Endothelial cell of umbilical vein (primary cell): ENCODE measurements around the gene OSBPL10. TPM values are rescaled to one million over a fixed set of nuclear protein-coding genes. Genes with fewer than 3 reads are reported as not detected.

ENCODE experiments used
- BruUV-seq: library from RNA; stranded (reverse); fragments of 400-500 nt; replicated peaks from 2 replicates; lab custom pipeline; 2021; lab: Mats Ljungman, UMichigan
- CTCF ChIA-PET: fragments of 300-600, 350-600 bp; sonication (Branson Sonifier 250); formaldehyde crosslinking; loops from one replicate; lab custom pipeline; 2021; ENCODE audit warnings: antibody characterized with exemption, inconsistent platforms; lab: Charles Lee
- POLR2A ChIA-PET: fragments of 300-600, 350-600 bp; sonication (Branson Sonifier 250); formaldehyde crosslinking; loops from one replicate; lab custom pipeline; 2021; ENCODE audit warnings: antibody characterized with exemption, inconsistent platforms; lab: Charles Lee
- DNase-seq: peaks from one replicate; pipeline ENCODE4 v3.0.0-alpha.2; 2011; ENCODE audit warnings: low read depth, low spot score
- FAIRE-seq: peaks from 2 replicates; lab custom pipeline; 2011; peaks lifted over from hg19 to GRCh38; lab: Jason Lieb, UNC
- H2AFZ ChIP-seq: 2 replicates; pipeline ENCODE4 v1.6.0; 2012; ENCODE audit warnings: low read depth, low read length, control low read depth, inconsistent platforms
- H3K27ac ChIP-seq: 2 replicates; pipeline ENCODE4 v1.5.1; 2011; ENCODE audit warnings: low read depth, mild to moderate bottlenecking, control low read depth, low read length, moderate library complexity; ENCODE audit not compliant: insufficient read depth
- H3K27me3 ChIP-seq, 2 experiments: 2 replicates each; pipeline versions ENCODE4 v1.6.0 to v1.6.1; 2011; ENCODE audit warnings: low read length in 2 of 2, mixed read lengths in 1 of 2; ENCODE audit not compliant: control insufficient read depth in 2 of 2, insufficient read depth in 2 of 2
- H3K36me3 ChIP-seq, 2 experiments: 2 replicates in 1 of 2; 3 replicates in 1 of 2; pipeline ENCODE4 v1.5.1; 2011; ENCODE audit warnings: low read length in 2 of 2, mild to moderate bottlenecking in 1 of 2, moderate library complexity in 1 of 2; ENCODE audit not compliant: control insufficient read depth in 2 of 2, insufficient read depth in 2 of 2; ENCODE audit errors: extremely low read depth in 1 of 2
- H3K4me1 ChIP-seq: 3 replicates; pipeline ENCODE4 v1.5.1; 2011; ENCODE audit warnings: mild to moderate bottlenecking, low read length; ENCODE audit not compliant: control insufficient read depth, insufficient read depth; ENCODE audit errors: extremely low read depth
- H3K4me2 ChIP-seq: 2 replicates; pipeline ENCODE4 v1.6.1; 2011; ENCODE audit warnings: low read length, control low read depth, mixed read lengths; ENCODE audit not compliant: insufficient read depth
- H3K4me3 ChIP-seq, 3 experiments: fragments of 200-600 bp in 1 of 3; sonication (generic), shearing (Covaris generic) in 1 of 3; replicated peaks in 1 of 3; 2 replicates each; pipeline ENCODE4 v1.5.1; 2011 to 2016; ENCODE audit warnings: control low read depth in 3 of 3, low read length in 3 of 3, mild to moderate bottlenecking in 2 of 3, inconsistent platforms in 1 of 3, low read depth in 1 of 3, moderate library complexity in 1 of 3; ENCODE audit not compliant: insufficient read depth in 1 of 3
- H3K79me2 ChIP-seq: 2 replicates; pipeline ENCODE4 v1.6.0; 2012; ENCODE audit warnings: low read length, inconsistent platforms; ENCODE audit not compliant: control insufficient read depth, insufficient read depth
- H3K9ac ChIP-seq: replicated peaks from 2 replicates; pipeline ENCODE3; 2011; ENCODE audit warnings: low read length, control low read depth; ENCODE audit not compliant: insufficient read depth; ENCODE audit errors: extremely low read depth
- H3K9me1 ChIP-seq: replicated peaks from 3 replicates; pipeline ENCODE4 v1.6.0; 2011; ENCODE audit warnings: mild to moderate bottlenecking, low read length; ENCODE audit not compliant: control insufficient read depth, insufficient read depth; ENCODE audit errors: extremely low read depth
- H3K9me3 ChIP-seq: replicated peaks from 2 replicates; pipeline ENCODE4 v1.5.1; 2012; ENCODE audit warnings: low read length, inconsistent platforms; ENCODE audit not compliant: control insufficient read depth, insufficient read depth
- H4K20me1 ChIP-seq: replicated peaks from 2 replicates; pipeline ENCODE3; 2011; ENCODE audit warnings: mild to moderate bottlenecking, low read length; ENCODE audit not compliant: control insufficient read depth, insufficient read depth; ENCODE audit errors: extremely low read depth
- EZH2 ChIP-seq: IDR thresholded peaks from 2 replicates; pipeline ENCODE4 v1.6.1; 2012; ENCODE audit warnings: borderline replicate concordance, low read depth, mild to moderate bottlenecking, moderate library complexity, low read length, inconsistent platforms; ENCODE audit not compliant: severe bottlenecking
- FOS ChIP-seq: IDR thresholded peaks from 2 replicates; pipeline ENCODE4 v1.6.1; 2011; ENCODE audit warnings: mild to moderate bottlenecking, low read length, moderate library complexity, borderline replicate concordance; ENCODE audit not compliant: insufficient read depth
- GATA2 ChIP-seq: IDR thresholded peaks from 2 replicates; pipeline ENCODE4 v1.7.0; 2011; ENCODE audit warnings: low read depth, mild to moderate bottlenecking, moderate library complexity, mixed read lengths, low read length; ENCODE audit not compliant: insufficient read length, insufficient read depth
- JUN ChIP-seq: IDR thresholded peaks from 2 replicates; pipeline ENCODE4 v1.6.1; 2011; ENCODE audit warnings: borderline replicate concordance, low read depth; ENCODE audit not compliant: insufficient read length, insufficient read depth
- MAX ChIP-seq: IDR thresholded peaks from 2 replicates; pipeline ENCODE4 v1.6.1; 2011; ENCODE audit not compliant: insufficient read depth, insufficient read length
- MYC ChIP-seq: IDR thresholded peaks from one replicate; pipeline ENCODE4 v1.6.1; 2011; ENCODE audit warnings: mild to moderate bottlenecking, low read depth, low read length
- POLR2A ChIP-seq: IDR thresholded peaks from 2 replicates; pipeline ENCODE4 v1.6.1; 2012; ENCODE audit warnings: low read depth, mild to moderate bottlenecking, control low read depth, low read length
- POLR2AphosphoS5 ChIP-seq: IDR thresholded peaks from 2 replicates; pipeline ENCODE4 v1.6.1; 2012; ENCODE audit warnings: low read depth, mild to moderate bottlenecking, control low read depth, low read length, moderate library complexity; ENCODE audit not compliant: insufficient read depth
- dilution Hi-C: fragments of 300-500 bp; cut with MboI; formaldehyde crosslinking; loops from one replicate; pipeline ENCODE4 v1.15.0; 2019; ENCODE audit warnings: low sequenced_read_pairs; ENCODE audit not compliant: extremely low pct_ligation_motif_present
- intact Hi-C: fragments of 100-400 bp; cut with micrococcal nuclease; formaldehyde crosslinking; loops from one replicate; pipeline ENCODE4 v1.10.0; 2022
- polyA plus RNA-seq, 4 experiments: library from polyadenylated mRNA; depleted of rRNA in 3 of 4; stranded (reverse) in 3 of 4; unstranded in 1 of 4; fragments of >200 nt; gene quantifications; 2 replicates each; pipeline versions ENCODE4 v1.2.1 to v1.2.3, GENCODE V29; 2011 to 2012; ENCODE audit warnings: missing spikeins in 1 of 4
- total RNA-seq: library from RNA; stranded (reverse); gene quantifications from 2 replicates; pipeline ENCODE4 v1.2.3, GENCODE V29; 2021
- TF ChIP-seq, protein P1 (sequence below), 2 donors: IDR thresholded peaks; 1 replicate in 1 of 2; 2 replicates in 1 of 2; pipeline ENCODE4 v1.5.1; 2011; ENCODE audit warnings: low read length in 2 of 2, mild to moderate bottlenecking in 2 of 2, moderate library complexity in 2 of 2, control low read depth in 1 of 2, inconsistent platforms in 1 of 2, low read depth in 1 of 2; ENCODE audit not compliant: insufficient read depth in 1 of 2; ENCODE audit errors: extremely low read depth in 1 of 2

The OSBPL10 gene
- total and polyA plus RNA-seq, 2 donors (not counting 3 experiments of a cell fraction or from before 2014, with no cell fraction given): 10.8 to 47.6 TPM

GRCh38 chr3:31973837-31974236, 7.2 kb downstream of the OSBPL10 start:
- Histone ChIP-seq H3K4me3 (no peak overlapping the region), H4K20me1 (peaks cover 3% of the 10 kb centered on the region), H3K4me2 (no peak overlapping the region), H3K4me1 (peaks cover 21% of the 10 kb centered on the region), H3K9ac (no peak overlapping the region), H3K36me3 (no peaks in the 10 kb centered on the region), H3K27ac (no peak overlapping the region), H3K9me1 (no peaks in the 10 kb centered on the region), H3K9me3 (no peaks in the 10 kb centered on the region), H3K79me2 (peaks cover 50% of the 10 kb centered on the region), H2AFZ (no peak overlapping the region), H3K27me3 (no peaks in the 10 kb centered on the region)
- TF ChIP-seq EZH2: no peak
- TF ChIP-seq, protein P1, sequence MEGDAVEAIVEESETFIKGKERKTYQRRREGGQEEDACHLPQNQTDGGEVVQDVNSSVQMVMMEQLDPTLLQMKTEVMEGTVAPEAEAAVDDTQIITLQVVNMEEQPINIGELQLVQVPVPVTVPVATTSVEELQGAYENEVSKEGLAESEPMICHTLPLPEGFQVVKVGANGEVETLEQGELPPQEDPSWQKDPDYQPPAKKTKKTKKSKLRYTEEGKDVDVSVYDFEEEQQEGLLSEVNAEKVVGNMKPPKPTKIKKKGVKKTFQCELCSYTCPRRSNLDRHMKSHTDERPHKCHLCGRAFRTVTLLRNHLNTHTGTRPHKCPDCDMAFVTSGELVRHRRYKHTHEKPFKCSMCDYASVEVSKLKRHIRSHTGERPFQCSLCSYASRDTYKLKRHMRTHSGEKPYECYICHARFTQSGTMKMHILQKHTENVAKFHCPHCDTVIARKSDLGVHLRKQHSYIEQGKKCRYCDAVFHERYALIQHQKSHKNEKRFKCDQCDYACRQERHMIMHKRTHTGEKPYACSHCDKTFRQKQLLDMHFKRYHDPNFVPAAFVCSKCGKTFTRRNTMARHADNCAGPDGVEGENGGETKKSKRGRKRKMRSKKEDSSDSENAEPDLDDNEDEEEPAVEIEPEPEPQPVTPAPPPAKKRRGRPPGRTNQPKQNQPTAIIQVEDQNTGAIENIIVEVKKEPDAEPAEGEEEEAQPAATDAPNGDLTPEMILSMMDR (IDR thresholded peaks at IDR 0.05; ENCODE audit: extremely low read depth in 1 of 2, insufficient read depth in 1 of 2, low read depth in 1 of 2, low read length in 2 of 2): no peak
- TF ChIP-seq JUN: no peak
- TF ChIP-seq GATA2: no peak
- no peak for TF ChIP-seq MYC
- TF ChIP-seq POLR2A: no peak
- TF ChIP-seq FOS: no peak
- no peak for TF ChIP-seq MAX
- TF ChIP-seq POLR2AphosphoS5: no peak
- no peak for FAIRE-seq
- no peak for DNase-seq
- CTCF ChIA-PET: no interaction called here
- intact Hi-C loops (no loop called here), dilution Hi-C loops (no loop called here)
- no TSS peak for BruUV-seq
- POLR2A ChIA-PET: no interaction called here
